HCT116 (cell line): ENCODE measurements around the gene CKLF. TPM values are rescaled to one million over a fixed set of nuclear protein-coding genes. Genes with fewer than 3 reads are reported as not detected.

Experiments
- ELF1 ChIP-seq: IDR thresholded peaks from 2 replicates; pipeline ENCODE4 v1.6.1; 2012; ENCODE audit warnings: low read depth, borderline replicate concordance
- JUND ChIP-seq: IDR thresholded peaks from 2 replicates; pipeline ENCODE4 v1.6.1; 2012
- POLR2AphosphoS5 ChIP-seq: IDR thresholded peaks from 2 replicates; pipeline ENCODE4 v1.6.1; 2011; ENCODE audit warnings: mild to moderate bottlenecking, low read depth, low read length, moderate library complexity
- total RNA-seq: library from RNA; stranded (reverse); gene quantifications from one replicate; pipeline ENCODE4 v1.2.1, GENCODE V29; 2021; ENCODE audit not compliant: unreplicated experiment
- TF ChIP-seq, protein P1 (sequence below): IDR thresholded peaks from 2 replicates; pipeline ENCODE4 v1.6.1; 2012; ENCODE audit warnings: low read depth
- TF ChIP-seq, protein P2 (sequence below), 3 experiments: fragments of 200-600 bp in 1 of 3; sonication (generic) in 1 of 3; IDR thresholded peaks in 2 of 3; conservative IDR thresholded peaks in 1 of 3; 2 replicates each; pipeline ENCODE4 v1.5.1; 2012 to 2017; ENCODE audit warnings: low read depth in 2 of 3, low read length in 2 of 3, antibody characterized with exemption in 1 of 3, borderline replicate concordance in 1 of 3, control low read depth in 1 of 3, mild to moderate bottlenecking in 1 of 3, mixed read lengths in 1 of 3, mixed run types in 1 of 3, moderate library complexity in 1 of 3; ENCODE audit not compliant: insufficient read depth in 1 of 3

The CKLF gene
- total RNA-seq, 1 experiment from 2014 or later: 38.6 TPM

DNA sequence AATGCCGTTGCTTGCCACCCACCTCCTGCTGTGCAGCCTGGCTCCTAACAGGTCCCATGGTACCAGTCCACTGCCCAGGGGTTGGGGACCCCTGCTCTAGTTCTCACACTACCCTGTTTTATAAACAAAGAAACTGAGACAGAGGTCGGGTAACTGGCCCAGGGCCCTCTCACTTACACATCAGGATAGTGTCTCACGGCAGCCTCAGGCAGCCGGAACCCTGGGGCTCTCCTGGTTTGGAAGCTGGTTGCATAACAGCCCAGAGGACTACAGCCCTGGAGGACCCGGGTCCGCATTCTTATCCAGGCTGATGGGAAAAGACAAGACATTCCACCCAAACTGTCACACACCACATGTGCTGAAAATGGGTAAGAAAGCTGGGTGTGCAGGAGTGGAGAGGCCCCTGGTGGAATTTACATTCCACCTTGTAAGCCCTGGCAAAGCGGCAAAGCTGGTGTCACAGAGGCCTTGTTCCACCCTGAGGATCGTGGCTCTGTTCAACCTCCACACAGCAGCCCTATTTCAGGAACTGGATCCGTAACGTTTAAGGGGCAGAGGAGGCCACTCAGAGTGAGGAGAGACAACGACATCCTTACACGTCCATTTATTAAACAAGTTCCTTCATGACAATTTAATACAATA, 61.9 kb downstream of the CKLF start (continued):
- TF ChIP-seq, protein P1, sequence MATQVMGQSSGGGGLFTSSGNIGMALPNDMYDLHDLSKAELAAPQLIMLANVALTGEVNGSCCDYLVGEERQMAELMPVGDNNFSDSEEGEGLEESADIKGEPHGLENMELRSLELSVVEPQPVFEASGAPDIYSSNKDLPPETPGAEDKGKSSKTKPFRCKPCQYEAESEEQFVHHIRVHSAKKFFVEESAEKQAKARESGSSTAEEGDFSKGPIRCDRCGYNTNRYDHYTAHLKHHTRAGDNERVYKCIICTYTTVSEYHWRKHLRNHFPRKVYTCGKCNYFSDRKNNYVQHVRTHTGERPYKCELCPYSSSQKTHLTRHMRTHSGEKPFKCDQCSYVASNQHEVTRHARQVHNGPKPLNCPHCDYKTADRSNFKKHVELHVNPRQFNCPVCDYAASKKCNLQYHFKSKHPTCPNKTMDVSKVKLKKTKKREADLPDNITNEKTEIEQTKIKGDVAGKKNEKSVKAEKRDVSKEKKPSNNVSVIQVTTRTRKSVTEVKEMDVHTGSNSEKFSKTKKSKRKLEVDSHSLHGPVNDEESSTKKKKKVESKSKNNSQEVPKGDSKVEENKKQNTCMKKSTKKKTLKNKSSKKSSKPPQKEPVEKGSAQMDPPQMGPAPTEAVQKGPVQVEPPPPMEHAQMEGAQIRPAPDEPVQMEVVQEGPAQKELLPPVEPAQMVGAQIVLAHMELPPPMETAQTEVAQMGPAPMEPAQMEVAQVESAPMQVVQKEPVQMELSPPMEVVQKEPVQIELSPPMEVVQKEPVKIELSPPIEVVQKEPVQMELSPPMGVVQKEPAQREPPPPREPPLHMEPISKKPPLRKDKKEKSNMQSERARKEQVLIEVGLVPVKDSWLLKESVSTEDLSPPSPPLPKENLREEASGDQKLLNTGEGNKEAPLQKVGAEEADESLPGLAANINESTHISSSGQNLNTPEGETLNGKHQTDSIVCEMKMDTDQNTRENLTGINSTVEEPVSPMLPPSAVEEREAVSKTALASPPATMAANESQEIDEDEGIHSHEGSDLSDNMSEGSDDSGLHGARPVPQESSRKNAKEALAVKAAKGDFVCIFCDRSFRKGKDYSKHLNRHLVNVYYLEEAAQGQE: no peak
- TF ChIP-seq POLR2AphosphoS5 (no peak), ELF1 (no peak), JUND (no peak)
- TF ChIP-seq, protein P2, sequence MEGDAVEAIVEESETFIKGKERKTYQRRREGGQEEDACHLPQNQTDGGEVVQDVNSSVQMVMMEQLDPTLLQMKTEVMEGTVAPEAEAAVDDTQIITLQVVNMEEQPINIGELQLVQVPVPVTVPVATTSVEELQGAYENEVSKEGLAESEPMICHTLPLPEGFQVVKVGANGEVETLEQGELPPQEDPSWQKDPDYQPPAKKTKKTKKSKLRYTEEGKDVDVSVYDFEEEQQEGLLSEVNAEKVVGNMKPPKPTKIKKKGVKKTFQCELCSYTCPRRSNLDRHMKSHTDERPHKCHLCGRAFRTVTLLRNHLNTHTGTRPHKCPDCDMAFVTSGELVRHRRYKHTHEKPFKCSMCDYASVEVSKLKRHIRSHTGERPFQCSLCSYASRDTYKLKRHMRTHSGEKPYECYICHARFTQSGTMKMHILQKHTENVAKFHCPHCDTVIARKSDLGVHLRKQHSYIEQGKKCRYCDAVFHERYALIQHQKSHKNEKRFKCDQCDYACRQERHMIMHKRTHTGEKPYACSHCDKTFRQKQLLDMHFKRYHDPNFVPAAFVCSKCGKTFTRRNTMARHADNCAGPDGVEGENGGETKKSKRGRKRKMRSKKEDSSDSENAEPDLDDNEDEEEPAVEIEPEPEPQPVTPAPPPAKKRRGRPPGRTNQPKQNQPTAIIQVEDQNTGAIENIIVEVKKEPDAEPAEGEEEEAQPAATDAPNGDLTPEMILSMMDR (IDR thresholded peaks at IDR 0.05 in 2 of 3, conservative IDR thresholded peaks at IDR 0.05 in 1 of 3; ENCODE audit: borderline replicate concordance in 1 of 3, insufficient read depth in 1 of 3, low read depth in 2 of 3, low read length in 2 of 3): no peak
- TF ChIP-seq, all 23 proteins: peak for 0

Other genes with a start within 250 kb of the CKLF start
- 0.15 TPM for gene CDH5, start 185.9 kb upstream of the CKLF start, total RNA-seq
- gene BEAN1, start 125.3 kb upstream of the CKLF start, total RNA-seq: 0.61 TPM
- 15.4 TPM for gene TK2, start 2.5 kb upstream of the CKLF start, total RNA-seq
- gene CMTM1, start 13.9 kb downstream of the CKLF start, total RNA-seq: 5.2 TPM
- gene CMTM2, start 26.9 kb downstream of the CKLF start, total RNA-seq: 0.42 TPM
- gene CMTM3, start 52.1 kb downstream of the CKLF start, total RNA-seq: 12.8 TPM
- gene CMTM4, start 144.2 kb downstream of the CKLF start, total RNA-seq: 77.8 TPM
- 92.8 TPM for gene DYNC1LI2, start 199.0 kb downstream of the CKLF start, total RNA-seq
- gene TERB1, start 249.0 kb downstream of the CKLF start, total RNA-seq: not detected